Thyroid gland (tissue), 4 donors: ENCODE results near the gene ATXN1. TPM values are rescaled to one million over a fixed set of nuclear protein-coding genes. Genes with fewer than 3 reads are reported as not detected.
A peak's percentile ranks its signal among the peaks of the same experiment; 100 is the strongest.

Source experiments
- DNase-seq, 2 donors: peaks; one replicate each; pipeline ENCODE4 v3.0.0-alpha.2; 2019
- H3K27ac ChIP-seq, 3 donors: fragments of 200-600 bp; sonication (generic); 1 replicate in 2 of 3; 2 replicates in 1 of 3; pipeline ENCODE4 v1.5.1; 2016 to 2019; ENCODE audit warnings: mild to moderate bottlenecking in 1 of 3, moderate library complexity in 1 of 3
- H3K27me3 ChIP-seq: fragments of 200-600 bp; sonication (generic); one replicate; pipeline ENCODE4 v1.5.1; 2019
- H3K36me3 ChIP-seq, 2 donors: fragments of 200-600 bp; sonication (generic); one replicate each; pipeline ENCODE4 v1.5.1; 2016 to 2019
- H3K4me1 ChIP-seq, 2 donors: fragments of 200-600 bp; sonication (generic); one replicate each; pipeline ENCODE4 v1.5.1; 2017 to 2019
- H3K4me3 ChIP-seq, 3 donors: fragments of 200-600 bp; sonication (generic); replicated peaks in 1 of 3; 1 replicate in 2 of 3; 2 replicates in 1 of 3; pipeline ENCODE4 v1.5.1; 2016; ENCODE audit warnings: mild to moderate bottlenecking in 1 of 3
- H3K9me3 ChIP-seq: fragments of 200-600 bp; sonication (generic); one replicate; pipeline ENCODE4 v1.5.1; 2017
- CTCF ChIP-seq, 6 experiments: fragments of 200-600 bp in 3 of 6; fragments of 450-650 bp in 3 of 6; sonication (generic) in 3 of 6; IDR thresholded peaks; one replicate each; pipeline ENCODE4 v1.5.1; 2016 to 2019; ENCODE audit warnings: antibody characterized with exemption in 6 of 6, mild to moderate bottlenecking in 2 of 6, inconsistent platforms in 1 of 6, moderate library complexity in 1 of 6
- POLR2A ChIP-seq, 2 donors: fragments of 450-650 bp; IDR thresholded peaks; one replicate each; pipeline ENCODE4 v1.6.1; 2017; ENCODE audit warnings: antibody characterized with exemption in 2 of 2, mild to moderate bottlenecking in 2 of 2, moderate library complexity in 1 of 2
- WGBS, 2 donors: methylation state at CpG; one replicate each; pipeline ENCODE4 v1.1.5; 2017; 5-methylcytosine and 5-hydroxymethylcytosine counted together
- intact Hi-C: fragments of 100-400 bp; cut with DNase I; formaldehyde crosslinking; loops from one replicate; pipeline ENCODE4 v1.15.1; 2023
- total RNA-seq, 4 donors: library from RNA; depleted of rRNA; stranded (reverse); fragments of >200 nt; gene quantifications; one replicate each; pipeline ENCODE4 v1.2.3, GENCODE V29; 2016

The ATXN1 gene
- total RNA-seq, 4 donors from 2014 or later = 62.1 to 88.1 (median 83.0) TPM

- H3K4me1 ChIP-seq = peaks cover 12 to 15% of the 10 kb centered on the region in 2 donors
- no peak overlapping the region for H3K4me3 ChIP-seq
- no peaks in the 10 kb centered on the region for H3K36me3 ChIP-seq
- TF ChIP-seq POLR2A (IDR thresholded peaks at IDR 0.05) (no peak), CTCF (IDR thresholded peaks at IDR 0.05) (peak in 5 of 6 experiments; percentile 42 to 75 (median 63))
- intact Hi-C loops = no loop called here
- no peaks in the 10 kb centered on the region for H3K27me3 ChIP-seq
- H3K27ac ChIP-seq = no peak overlapping the region
- 56 to 60% methylated on average over 7 of the region's 7 CpGs for WGBS, 2 donors
- DNase-seq = no peak
- H3K9me3 ChIP-seq = no peaks in the 10 kb centered on the region
Observed at GRCh38 chr6:16316741-16317251, 444.5 kb downstream of the ATXN1 start.

GRCh38 chr6:16314296-16314695 is 447.0 kb downstream of the ATXN1 start:
- DNase-seq = no peak
- intact Hi-C loops = no loop called here
- no peaks in the 10 kb centered on the region for H3K36me3 ChIP-seq
- TF ChIP-seq POLR2A (IDR thresholded peaks at IDR 0.05) (no peak), CTCF (IDR thresholded peaks at IDR 0.05) (no peak)
- no peak overlapping the region for H3K4me3 ChIP-seq
- no peaks in the 10 kb centered on the region for H3K4me1 ChIP-seq
- WGBS, 2 donors = 91 to 94% methylated on average over 4 of the region's 4 CpGs
- no peaks in the 10 kb centered on the region for H3K27me3 ChIP-seq
- H3K9me3 ChIP-seq = no peaks in the 10 kb centered on the region
- no peak overlapping the region for H3K27ac ChIP-seq

GRCh38 chr6:16313732-16314131 is 447.5 kb downstream of the ATXN1 start:
- H3K27ac ChIP-seq = no peak overlapping the region
- WGBS, 2 donors = 93 to 97% methylated on average over 9 of the region's 9 CpGs
- no peak for TF ChIP-seq CTCF (IDR thresholded peaks at IDR 0.05)
- no peak for TF ChIP-seq POLR2A (IDR thresholded peaks at IDR 0.05)
- no peaks in the 10 kb centered on the region for H3K9me3 ChIP-seq
- no peaks in the 10 kb centered on the region for H3K4me1 ChIP-seq
- H3K27me3 ChIP-seq = no peaks in the 10 kb centered on the region
- DNase-seq = no peak
- intact Hi-C loops = no loop called here
- no peak overlapping the region for H3K4me3 ChIP-seq
- H3K36me3 ChIP-seq = no peaks in the 10 kb centered on the region

- TF ChIP-seq POLR2A (IDR thresholded peaks at IDR 0.05) (no peak), CTCF (IDR thresholded peaks at IDR 0.05) (no peak)
- WGBS, 2 donors = 96 to 98% methylated on average over 6 of the region's 6 CpGs
- no peak for DNase-seq
- Histone ChIP-seq H3K27ac (no peak overlapping the region), H3K9me3 (no peaks in the 10 kb centered on the region), H3K36me3 (no peaks in the 10 kb centered on the region), H3K4me3 (no peak overlapping the region), H3K27me3 (no peaks in the 10 kb centered on the region), H3K4me1 (no peaks in the 10 kb centered on the region)
- intact Hi-C loops = no loop called here
Observed at GRCh38 chr6:16311763-16312162, 449.5 kb downstream of the ATXN1 start.

GRCh38 chr6:16306334-16306733 is 454.9 kb downstream of the ATXN1 start:
- Histone ChIP-seq H3K9me3 (no peaks in the 10 kb centered on the region), H3K4me1 (no peaks in the 10 kb centered on the region), H3K27me3 (no peaks in the 10 kb centered on the region), H3K36me3 (peaks cover 0 to 11% of the 10 kb centered on the region in 2 donors), H3K27ac (no peak overlapping the region), H3K4me3 (no peak overlapping the region)
- 87% methylated on average over 20 of the region's 20 CpGs for WGBS, 2 donors
- TF ChIP-seq CTCF (IDR thresholded peaks at IDR 0.05) (no peak), POLR2A (IDR thresholded peaks at IDR 0.05) (no peak)
- no peak for DNase-seq
- intact Hi-C loops = no loop called here
